NCI-H510A treated with DMSO at 0.1 percent for 48 hours (cell line): ENCODE measurements around the gene RSBN1L.
"Not testable (repeated sequence)": the region's sequence is repeated elsewhere in the genome, so short reads cannot be mapped to it uniquely, and the experiment has no call there.

Source experiments
- DNase-seq: peaks from one replicate; lab custom pipeline; 2025; lab: John Stamatoyannopoulos, UW

Gene RSBN1L

DNA sequence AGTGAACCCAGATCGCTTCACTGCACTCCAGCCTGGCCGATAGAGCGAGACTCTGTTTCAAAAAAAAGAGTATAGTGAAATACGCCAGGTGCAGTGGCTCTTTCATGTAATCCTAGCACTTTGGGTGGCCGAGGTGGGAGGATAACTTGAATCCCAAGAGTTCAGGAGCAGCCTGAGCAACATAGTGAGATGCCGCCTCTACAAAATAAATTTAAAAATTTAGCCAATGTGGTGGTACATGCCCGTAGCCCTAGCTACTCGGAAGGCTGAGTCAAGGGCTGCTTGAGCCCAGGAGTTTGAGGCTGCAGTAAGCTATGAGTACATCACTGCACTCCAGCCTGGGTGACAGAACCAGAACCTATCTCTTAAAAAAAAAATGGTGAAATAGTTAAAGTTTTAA is 74.1 kb downstream of the RSBN1L start:
- no peak for DNase-seq

DNA sequence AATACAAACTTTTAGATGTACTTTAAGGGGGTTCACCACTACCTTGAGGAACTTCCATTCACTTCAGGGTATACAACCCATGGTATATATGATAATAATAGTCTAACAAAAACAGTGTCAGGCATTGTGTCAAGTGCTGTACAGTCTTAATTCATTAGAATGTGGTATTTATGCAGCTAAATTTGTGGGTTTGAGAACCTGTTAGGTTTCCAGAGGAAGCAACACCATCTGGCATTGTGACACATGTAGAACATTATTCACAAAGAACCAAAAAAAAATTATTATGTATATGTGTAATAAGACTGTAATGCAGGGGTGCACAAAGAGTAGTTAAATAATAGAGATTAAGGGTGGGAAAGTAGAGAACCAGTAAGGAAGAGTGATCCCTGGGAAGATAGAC is 75.6 kb downstream of the RSBN1L start:
- no peak for DNase-seq

DNA sequence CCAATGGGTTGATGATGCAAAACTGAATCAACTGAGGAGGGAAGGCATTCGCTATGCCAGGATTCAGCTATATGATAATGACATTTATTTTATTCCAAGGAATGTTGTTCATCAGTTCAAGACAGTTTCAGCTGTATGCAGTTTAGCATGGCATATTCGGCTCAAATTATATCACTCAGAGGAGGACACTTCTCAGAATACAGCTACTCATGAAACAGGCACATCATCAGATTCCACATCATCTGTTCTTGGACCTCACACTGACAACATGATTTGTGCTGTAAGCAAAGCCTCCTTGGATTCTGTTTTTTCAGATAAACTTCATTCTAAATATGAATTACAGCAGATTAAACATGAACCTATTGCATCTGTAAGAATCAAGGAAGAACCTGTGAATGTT is 82.3 kb downstream of the RSBN1L start:
- no peak for DNase-seq

DNA sequence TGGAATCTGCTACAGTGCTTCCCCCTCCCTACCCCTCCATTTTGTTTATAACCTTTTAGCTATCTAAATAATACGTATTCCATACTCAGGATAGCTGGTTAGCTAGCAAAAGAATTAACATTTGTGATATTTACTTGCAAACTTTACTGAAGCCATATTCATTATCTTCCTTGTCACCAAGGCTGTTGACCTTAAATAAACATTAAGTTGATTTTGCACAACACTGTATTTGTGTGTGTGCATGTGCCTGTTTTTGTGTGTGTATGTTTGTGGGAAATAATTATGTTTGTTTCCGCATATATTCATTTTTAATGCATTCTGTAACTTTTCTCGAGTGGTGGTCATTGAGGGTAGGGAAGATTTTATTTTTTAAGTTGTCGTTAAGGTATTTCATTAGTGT is 86.1 kb downstream of the RSBN1L start:
- DNase-seq = no peak

DNA sequence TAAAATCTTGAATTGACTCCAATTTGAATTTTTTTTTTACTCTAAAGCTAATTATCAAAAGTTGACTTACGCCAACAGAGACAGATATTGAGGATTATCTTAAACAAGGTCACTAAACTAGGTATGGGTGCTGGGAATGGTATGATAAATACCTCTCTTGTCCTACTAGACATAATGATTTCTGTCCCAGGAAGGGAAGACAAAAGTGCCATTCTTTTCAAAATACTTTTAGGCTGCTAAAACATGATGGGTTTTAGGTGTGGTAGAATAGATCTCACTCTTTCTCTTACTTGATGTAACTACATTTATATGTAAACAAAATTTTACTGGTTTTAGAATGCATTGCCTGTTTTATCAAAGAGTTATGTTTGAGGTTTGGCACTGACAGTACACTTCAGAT is 86.9 kb downstream of the RSBN1L start:
- DNase-seq = no peak

DNA sequence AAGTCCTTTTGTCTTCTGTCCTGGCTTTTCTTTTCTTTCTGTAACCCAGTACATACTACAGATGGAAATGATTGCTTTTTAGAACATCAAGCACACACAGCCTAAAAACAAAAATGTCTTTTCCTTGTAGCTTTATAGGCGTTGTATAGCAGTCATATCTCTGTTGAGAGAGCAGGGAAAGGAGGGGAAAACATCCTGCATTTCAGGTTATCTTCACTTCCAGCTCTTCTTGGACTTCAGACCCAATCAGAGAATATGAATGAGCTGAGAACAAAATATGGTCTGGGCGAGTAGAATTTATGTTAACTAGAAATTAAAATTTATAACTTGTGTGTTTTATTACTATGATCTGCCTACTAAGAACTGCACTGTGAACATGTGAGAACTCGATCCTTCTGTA is 87.3 kb downstream of the RSBN1L start:
- DNase-seq = no peak

DNA sequence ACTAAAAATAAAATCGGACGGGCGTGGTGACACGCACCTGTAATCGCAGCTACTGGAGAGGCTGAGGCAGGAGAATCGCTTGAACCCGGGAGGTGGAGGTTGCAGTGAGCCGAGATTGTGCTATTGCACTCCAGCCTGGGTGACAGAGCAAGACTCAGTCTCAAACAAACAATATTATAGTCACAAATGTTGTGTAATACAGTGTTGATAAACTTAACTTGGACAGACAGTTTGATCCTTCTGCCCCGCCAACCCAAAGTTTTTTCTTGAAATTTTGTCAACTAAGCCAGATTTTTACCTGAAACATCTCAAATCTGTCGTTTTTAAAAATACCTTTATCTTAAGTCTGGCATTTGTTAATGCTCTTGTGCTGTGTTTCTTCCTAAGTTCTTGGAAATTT is 88.2 kb downstream of the RSBN1L start:
- DNase-seq = not testable (repeated sequence)

DNA sequence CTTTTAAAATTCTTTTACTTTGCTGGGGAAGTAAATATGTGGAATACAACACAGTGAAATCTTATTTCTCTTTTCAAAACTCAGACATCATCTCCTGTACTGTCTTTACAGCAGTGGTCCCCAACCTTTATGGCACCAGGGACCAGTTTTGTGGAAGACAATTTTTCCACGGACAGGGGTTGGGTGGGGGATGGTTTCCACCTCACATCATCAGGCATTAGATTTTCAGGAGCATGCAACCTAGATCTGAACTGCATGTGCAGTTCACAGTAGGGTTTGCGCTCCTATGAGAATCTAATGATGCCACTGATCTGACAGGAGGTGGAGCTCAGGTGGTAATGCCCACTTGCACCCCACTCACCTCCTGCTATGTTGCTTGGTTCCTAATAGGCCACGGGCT is 89.8 kb downstream of the RSBN1L start:
- DNase-seq = no peak

DNA sequence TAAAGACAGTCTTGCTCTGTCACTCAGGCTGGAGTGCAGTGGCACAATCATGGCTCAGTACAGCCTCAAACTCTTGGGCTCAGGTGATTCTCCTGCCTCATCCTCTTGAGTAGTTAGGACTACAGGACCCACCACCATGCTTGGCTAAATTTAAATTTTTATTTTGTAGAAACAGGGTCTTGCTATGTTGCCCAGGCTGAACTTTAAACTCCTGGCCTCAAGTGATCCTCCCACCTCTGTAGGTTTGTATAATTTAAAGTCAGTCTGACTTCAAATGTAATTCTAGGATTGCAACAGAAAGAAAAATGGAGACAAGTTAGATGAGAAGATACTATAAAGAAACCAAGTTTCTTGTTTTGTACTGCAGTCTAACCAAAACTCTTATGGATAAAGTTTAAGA is 90.5 kb downstream of the RSBN1L start:
- no peak for DNase-seq

DNA sequence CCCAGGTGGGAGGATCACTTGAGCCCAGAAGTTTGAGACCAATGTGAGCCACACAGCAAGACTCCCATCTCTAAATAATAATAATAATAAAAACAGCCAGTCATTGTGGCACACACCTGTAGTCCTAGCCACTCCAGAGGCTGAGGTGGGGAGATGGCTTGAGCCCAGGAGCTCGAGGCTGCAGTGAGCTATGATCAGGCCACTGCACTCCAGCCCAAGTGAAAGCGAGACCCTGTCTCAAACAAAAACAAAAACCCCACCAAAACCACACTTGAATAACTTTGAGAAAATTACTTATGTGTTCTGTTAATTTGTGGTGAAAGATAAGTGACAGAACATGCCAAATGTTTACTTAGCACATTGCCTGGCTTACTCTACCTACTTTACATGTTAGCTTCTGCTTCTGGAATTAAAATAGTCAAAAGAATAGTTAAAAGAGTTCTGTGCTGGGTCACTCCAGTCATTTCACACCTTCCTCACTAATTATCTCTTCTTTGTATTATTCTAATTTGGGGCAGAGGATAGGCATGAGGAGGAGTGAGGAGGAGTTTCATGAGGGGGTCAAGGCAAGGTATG is 92.2 kb downstream of the RSBN1L start:
- no peak for DNase-seq

DNA sequence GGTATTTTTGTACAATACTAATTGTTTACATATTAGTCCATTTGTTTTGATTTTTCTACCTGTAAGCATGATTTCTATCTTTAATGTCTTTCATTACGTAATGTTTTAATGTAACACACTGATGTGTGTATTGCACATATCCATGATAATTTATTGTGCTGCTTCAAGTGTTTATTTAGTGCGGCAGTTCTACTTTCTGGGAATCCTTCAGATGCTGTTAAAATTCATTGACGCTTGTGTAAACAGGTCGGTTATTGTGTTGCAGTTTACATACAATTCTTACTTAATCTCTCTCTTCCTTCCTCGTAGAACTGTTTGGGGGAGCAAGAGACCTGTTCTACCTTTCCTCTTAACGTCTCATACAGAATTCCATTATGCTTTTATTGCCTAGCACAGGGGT is 95.1 kb downstream of the RSBN1L start:
- peak; percentile 78 for DNase-seq

DNA sequence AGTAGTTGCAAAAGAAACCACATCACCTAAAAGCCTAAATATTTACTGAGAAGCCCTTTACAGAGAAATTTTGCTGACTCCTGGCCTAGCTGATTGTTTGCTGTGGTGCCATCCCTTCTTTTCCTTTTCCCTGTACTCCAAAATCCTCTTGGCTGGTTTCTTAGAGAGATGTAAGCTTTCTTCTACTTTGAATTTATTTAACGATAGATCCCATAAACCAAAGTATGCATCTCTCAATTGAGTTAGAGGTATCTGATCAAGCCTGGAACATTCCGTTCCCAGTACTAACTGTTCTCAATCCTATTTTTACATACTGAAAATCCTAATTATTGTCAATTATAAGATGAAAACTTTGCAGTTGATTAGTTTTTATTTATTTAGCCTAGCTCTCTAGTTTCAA is 95.7 kb downstream of the RSBN1L start:
- DNase-seq = no peak

DNA sequence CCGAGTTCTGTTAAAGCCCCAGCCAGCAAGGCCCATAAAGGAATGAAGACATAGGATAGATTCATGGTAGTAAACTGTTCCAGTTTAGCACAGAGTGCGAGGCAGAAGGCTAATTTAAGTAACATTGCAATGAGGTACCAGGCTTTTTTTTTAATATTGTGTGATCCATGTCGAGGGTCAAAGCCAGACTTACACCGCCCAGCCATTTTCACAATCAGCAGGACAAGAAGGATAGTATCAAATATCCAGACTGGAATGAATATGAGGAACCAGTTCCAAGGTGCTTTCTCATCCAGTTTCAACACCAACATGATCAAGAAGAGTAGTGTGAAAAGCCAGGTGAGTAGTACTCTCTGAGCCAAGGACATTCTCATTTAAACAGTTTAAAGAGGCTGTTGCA is 97.7 kb downstream of the RSBN1L start:
- DNase-seq = no peak

DNA sequence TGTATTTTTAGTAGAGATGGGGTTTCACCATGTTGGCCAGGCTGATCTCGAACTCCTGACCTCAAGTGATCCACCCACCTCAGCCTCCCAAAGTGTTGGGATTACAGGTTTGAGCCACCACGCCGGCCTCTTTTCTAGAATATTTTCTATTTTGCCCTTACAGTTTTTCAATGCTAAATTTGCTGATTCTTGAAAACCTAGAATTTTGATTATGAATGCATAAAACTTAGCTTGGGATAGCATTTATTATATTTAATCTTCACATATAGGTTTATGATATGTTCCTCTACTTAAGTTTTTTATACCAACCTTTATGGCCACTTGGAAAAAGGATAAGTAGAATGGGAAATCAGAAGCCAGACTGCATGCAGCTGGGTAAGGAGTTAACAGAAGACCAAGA is 99.8 kb downstream of the RSBN1L start:
- DNase-seq = no peak

DNA sequence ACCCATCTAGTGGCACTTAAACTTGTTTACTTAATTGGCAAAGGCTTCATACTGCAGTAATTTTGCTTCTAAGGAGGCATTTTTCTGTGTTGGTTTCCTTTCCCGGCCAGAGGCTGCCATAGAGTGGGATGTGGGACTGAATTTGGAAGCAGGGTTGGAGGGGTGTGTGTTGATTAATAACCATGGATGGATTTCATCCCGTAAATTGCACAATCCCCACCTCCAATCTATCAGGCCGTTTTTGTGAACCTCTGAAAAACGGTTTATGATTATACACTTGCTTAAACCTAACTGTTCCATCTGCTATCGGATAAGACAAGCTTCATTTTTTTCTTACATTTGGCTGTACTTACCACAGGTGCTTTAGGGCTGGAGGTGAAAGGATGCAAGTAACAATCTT is 100.7 kb downstream of the RSBN1L start:
- DNase-seq = no peak

DNA sequence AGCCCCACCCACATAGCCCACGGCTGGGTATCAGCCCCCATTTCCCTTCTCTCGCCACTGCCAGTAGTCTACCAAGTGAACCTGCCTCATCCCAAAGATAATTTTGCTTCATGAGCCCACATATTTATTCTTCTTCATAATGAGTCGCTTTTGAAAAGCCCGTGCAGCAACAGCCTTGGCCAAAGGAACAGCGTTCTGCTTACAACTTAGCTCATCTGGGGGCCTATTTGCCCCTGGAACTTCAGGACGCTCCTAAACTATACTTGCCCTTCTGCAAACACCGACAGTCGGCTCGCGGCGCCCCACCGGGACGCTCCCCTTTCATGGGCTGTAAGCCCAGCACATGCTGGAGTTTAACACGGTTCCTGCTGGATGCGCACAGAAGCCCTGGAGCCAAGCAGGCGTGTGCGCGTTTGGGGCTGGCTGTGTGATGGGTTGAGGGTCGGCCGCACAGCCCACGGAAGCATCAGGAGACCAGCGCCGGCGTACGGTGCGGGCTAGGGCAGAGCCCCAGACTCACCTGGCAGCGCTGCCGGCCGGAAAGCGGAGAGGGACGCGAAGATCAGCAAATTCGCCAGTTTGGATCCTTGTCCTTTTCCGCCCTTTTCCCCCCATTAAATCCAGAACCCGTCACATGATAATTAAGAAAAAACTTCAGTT is 101.6 kb downstream of the RSBN1L start:
- DNase-seq = no peak

DNA sequence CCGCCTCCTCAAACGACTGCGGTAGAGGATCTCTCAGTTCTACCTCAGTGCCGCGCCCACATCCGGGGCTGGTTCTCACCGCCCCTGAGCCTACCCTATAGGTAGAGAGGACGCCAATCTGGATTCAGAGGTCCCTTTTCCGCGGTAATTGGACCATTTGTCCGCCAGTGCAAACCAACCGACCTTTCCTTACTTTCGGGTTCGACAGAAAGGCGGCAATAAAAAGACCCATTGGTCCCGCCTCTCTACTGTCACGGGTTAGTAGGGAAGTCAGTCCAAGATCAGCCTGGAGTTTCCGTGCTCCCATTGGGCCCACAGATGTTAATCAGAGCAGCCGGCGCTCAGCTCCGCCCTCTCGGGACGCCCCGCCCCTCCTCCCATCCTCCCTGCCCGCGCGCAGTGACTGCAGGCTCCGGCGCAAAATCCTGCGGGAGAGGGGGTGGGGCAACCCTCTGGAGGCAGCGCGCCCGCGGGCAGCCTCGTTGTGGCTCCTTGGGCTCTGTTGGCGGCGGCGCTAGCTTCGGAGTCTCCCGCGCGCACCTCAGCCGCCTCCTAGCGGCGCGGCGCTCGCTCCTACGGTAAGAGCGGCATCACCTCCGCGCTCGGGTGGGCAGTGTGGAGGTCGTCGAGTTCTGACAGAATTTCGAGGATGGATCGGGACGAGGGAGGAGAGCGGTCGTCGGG is 102.3 kb downstream of the RSBN1L start, which contains the start of the genes PHTF2 and TMEM60:
Gene PHTF2 (plus strand): TSS at position 380 of the 684 bp plus-strand sequence.
Gene TMEM60 (minus strand): TSS at position 41 of the 684 bp plus-strand sequence. CDS start 4,061 bp downstream, outside the sequence.
- DNase-seq = peak; percentile 90

DNA sequence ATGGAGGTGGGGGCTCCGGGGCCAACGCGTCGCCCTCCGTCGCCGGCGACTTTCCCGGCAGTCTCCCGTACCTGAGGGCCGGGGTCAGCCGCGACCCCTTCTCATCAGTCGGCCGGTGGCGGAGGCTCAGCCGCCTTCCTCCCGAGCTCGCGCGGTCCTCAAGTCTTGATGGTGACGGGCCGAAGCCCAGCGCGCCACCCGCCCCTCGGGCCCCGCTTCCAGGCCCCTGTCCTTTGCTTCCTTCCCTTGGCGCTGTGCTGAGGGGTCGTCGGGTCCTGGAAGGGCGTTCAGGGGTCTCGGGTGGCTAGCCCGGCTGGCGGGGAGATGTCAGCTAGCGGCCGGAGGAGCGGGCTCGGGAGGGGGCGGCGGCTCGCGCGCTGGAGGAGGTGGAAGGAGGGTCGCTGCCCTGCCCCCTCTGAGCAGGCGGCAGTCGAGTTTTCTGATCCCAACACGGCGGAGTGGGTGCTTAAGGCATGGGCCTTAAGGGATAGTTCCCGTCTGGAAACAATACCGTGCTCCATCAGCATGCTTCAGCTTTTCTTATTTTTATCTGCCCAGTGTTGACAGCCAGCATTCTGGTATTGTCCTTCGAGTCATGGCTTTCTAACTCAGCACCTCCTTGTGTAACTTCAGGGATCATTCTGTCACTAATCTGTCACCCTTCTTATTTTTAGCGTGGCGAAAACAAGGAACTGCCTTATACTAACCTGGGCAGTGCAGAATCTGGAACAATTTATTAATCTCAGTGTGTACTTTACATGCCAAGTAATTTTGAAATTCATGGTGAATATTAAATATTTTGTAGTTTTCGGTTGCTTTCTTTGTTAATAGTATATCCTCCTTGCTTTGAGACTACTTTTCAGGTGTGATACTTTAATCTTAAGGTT is 103.1 kb downstream of the RSBN1L start:
- no peak for DNase-seq

DNA sequence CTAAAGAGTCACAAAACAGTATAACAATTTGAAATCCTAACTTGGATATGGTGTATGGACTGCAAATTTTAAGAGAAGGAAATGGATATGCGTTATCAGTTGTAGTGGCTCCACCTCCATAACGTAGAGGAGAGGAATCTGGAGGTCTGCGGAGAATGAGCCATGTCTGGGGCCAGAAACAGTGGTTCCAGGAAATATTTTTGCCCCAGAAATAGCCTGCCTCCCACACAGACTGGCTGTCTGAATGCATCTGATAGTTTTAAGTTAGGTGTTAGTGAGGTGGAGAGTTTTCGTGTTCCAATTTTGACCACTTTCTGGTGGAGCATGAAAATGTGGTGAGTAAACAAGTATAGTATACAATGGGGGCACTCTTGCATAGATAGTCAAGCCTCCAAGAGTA is 103.9 kb downstream of the RSBN1L start:
- DNase-seq = no peak

DNA sequence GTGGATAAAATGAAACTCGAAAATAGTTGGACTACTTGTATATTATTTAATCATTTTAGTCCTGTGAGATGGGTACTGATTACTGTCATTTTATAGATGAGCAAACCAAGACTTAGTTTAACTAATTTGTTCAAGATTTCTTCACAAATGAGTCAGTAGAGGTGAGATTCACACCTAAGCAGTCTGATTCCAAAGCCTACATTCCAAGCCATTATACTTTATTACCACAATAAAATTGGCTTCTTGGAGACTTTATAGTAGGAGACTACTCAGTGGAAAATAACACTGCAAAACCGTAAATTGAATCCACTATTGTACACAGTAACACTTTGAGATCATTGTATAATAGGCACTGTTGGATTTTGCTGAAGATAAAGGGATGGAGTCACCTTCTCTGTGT is 104.5 kb downstream of the RSBN1L start:
- no peak for DNase-seq

DNA sequence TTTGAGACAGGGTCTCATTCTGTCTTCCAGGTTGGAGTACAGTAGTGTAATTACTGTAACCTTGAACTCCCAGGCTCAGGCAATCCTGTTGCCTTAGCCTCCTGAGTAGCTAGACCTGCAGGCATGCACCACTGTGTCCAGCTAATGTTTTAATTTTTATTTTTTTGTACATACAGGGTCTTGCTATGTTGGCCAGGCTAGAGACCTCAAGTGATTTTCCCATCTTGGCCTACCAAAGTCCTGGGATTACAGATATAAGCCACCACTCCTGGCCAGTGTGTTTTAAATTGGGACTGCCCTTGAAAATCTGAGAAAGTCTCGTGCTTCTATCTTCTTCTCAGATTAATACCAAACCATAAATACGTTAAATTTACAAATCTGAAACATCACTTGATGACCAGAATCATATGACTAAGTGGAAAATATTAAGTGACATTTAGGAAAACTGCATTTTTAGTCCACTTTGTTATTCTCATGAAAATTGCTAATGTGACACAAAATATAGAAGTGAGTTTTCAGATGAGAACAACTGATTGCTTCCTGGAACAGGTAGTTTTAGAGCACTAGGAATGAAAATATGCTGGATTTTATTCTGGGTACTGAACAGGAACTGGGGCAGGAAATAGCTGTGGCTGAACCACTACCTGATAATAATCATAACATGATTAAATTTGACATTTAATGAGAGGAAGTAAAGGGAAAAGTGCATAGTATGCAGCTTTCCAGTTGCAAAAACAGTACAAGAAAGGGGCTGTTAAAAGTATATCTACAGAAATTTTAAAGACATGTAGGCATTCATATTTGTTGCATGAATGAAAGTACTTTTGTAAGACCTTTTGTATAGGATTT is 106.5 kb downstream of the RSBN1L start:
- DNase-seq = no peak

DNA sequence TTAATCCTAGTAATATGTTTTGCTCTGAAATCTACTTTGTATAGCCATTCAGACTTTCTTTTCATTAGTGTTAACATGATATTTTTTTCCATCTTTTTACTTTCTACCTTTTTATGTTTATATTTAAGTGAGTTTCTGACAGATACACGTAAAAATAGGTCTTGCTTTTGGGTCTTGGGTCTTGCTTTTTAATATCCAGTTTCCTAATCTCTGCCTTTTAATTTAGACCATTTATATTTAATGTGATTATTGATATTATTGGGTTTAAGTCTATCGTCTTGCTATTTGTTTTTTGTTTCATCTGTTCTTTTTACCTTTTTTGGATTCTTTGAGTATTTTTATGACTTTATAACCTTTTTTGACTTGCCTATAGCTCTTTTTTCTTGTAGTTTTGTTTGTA is 110.2 kb downstream of the RSBN1L start:
- no peak for DNase-seq
